NCI-H82 treated with DMSO at 0.1 percent for 48 hours (cell line): ENCODE results near the gene NUP153.
"Not testable (repeated sequence)": the region's sequence is repeated elsewhere in the genome, so short reads cannot be mapped to it uniquely, and the experiment has no call there.

Experiments
- DNase-seq: peaks from one replicate; lab custom pipeline; 2025; ENCODE audit not compliant: unreplicated experiment; lab: John Stamatoyannopoulos, UW

NUP153 gene

DNA sequence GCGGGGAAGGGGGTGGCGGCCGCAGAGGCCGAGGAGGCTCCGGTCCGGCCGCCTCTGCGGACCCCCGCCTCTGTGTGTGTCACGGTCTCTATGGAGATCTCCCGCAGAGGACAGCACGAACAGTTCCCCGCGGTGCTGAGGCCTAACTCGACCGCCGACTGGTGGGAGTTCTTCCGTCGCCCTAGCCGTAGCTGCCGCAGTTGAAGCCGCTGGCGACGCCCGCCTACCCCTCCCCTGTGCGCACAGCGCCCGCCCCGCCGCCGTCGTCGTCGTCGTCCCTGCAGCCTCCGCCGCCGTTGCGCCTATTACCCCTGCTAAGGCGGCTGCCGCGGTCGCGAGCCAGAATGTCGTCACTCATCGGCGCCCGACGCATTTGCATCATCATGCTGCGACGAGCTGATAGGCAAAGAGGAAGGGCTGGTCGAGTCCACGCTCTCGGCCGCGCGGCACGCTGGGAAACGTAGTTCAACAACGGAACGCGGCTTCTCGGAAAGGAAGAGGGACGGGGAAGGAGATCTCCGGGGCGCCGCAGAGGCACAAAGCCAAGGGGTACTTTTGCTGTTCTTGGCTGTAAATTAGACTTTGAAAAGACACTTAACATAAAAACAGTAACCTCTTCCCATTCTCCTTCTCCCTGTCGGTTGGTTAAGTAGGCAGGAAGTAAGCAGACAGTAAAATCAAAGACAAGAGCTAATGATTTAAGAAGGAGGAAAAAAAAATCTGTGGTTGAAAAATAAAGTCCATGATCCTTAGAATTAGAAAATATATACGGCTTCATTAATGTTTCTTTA is at the start of gene NUP153:
Gene NUP153, minus strand, starts transcription at position 346 of the 791 bp plus-strand sequence. CDS start 538 bp downstream, outside the sequence.
- peak; percentile 91 for DNase-seq

- no peak for DNase-seq
Observed at GRCh38 chr6:17754254-17754653, 47.5 kb upstream of the NUP153 start.

DNA sequence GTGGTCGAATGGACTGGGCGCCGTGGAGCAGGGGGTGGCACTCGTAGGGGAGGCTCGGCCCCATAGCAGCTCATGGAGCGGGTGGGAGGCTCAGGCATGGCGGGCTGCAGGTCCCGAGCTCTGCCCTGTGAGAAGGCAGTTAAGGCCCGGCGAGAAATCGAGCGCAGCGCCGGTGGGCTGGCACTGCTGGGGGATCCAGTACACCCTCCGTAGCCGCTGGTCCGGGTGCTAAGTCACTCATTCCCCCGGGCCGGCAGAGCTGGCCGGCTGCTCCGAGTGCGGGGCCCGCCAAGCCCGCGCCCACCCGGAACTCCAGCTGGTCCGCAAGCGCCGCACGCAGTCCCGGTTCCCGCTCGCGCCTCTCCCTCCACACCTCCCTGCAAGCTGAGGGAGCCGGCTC is 38.6 kb upstream of the NUP153 start:
- not testable (repeated sequence) for DNase-seq

GRCh38 chr6:17744757-17745308 is 38.1 kb upstream of the NUP153 start:
- not testable (repeated sequence) for DNase-seq

DNA sequence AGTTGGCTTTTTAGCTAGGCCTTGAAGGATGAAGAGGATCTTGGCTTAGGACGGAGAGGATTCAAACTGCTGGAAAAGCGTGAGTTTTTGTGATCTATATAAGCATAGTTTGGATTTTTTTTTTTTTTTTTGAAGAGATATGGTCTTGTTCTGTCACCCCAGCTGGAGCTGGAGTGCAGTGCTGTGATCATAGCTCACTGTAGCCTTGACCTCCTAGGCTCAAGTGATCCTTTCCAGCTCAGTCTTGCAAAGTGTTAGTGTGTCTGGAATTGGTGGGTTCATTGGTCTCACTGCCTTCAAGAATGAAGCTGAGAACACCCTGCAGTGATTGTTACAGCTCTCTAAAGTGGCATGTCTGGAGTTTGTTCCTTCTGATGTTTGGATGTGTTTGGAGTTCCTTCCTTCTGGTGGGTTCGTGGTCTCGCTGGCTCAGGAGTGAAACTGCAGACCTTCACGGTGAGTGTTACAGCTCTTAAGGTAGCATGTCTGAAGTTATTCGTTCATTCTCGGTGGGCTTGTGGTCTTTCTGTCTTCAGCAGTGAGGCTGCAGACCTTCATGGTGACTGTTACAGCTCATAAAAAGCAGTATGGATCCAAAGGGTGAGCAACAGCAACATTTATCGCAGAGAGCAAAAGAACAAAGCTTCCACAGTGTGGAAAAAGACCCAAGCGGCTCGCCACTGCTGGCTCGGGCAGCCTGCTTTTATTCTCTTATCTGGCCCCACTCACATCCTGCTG is 37.5 kb upstream of the NUP153 start:
- DNase-seq, result no peak

- DNase-seq, result no peak
Observed at GRCh38 chr6:17741507-17741906, 34.8 kb upstream of the NUP153 start.

GRCh38 chr6:17740559-17741220 is 34.0 kb upstream of the NUP153 start:
- DNase-seq, result no peak

DNA sequence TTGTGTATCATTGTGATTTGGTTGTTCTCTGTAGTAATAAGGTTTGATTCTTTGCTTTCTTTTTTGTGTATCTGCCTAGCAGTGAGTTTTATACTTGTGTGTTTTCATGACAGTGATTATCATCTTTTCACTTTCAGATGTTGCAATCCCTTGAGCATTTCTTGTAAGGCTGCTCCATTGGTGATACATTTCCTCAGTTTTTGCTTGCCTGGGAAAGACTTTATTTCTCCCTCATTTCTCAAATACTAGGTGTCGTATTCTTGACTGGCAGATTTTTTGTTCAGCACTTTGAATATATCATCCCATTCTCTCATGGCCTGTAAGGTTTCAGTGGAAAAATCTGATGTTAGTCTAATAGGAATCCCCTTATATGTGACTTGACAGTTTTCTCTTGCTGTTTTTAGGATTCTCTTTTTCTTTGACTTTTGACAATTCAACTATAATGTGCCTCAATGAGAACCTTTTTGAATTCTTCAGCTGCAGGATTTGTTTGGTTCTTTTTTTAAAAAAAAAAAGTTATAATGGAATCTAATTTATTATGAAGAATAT is 31.1 kb upstream of the NUP153 start:
- DNase-seq, result no peak

GRCh38 chr6:17735311-17735710 is 28.6 kb upstream of the NUP153 start:
- not testable (repeated sequence) for DNase-seq

GRCh38 chr6:17730078-17730704 is 23.5 kb upstream of the NUP153 start:
- no peak for DNase-seq

- no peak for DNase-seq
Observed at GRCh38 chr6:17729223-17730077, 22.7 kb upstream of the NUP153 start.

- DNase-seq, result no peak
Observed at GRCh38 chr6:17728551-17729222, 22.0 kb upstream of the NUP153 start.

DNA sequence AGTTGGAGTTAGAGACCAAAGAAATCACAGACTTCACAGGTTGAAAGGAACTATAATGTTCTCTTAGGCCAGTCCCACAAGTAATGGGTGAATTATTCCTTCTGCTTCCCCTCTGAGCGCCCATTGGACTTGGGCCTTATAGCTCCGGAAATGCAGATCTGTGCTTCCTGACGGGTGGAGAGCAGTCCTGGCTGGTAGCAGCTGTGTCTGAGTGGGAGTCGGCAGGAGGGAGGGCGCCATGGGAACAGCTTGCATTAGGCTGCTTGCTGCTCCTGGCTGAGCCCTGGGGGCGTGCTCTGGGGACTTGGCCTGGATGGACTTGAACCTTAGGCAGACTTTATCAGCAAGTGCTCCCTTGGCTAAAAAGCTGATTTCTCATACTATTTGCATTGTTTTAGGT is 18.4 kb upstream of the NUP153 start:
- peak; percentile 79 for DNase-seq

- DNase-seq, result no peak
Observed at GRCh38 chr6:17724341-17724740, 17.6 kb upstream of the NUP153 start.

DNA sequence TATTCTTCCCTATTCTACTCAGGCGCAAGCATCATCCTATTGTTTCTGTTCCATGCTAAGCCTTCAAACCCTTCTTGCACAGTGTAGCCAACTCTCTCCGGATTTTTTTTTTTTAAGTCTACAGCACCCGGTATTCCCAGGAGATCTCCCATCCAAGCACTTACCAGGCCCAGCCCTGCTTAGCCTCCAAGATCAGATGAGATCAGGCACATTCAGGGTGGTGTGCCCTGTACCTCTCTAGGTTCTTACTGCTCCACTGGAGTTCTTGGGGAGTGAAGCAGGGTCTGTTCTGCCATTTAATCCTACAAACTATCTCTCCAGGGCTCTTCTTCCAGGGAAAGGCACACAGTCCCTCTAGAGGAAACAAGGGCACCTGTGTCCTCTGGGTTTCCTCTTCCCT is 14.9 kb upstream of the NUP153 start:
- no peak for DNase-seq

- no peak for DNase-seq
Observed at GRCh38 chr6:17719323-17720041, 12.8 kb upstream of the NUP153 start.

GRCh38 chr6:17716221-17716620 is 9.5 kb upstream of the NUP153 start:
- DNase-seq, result no peak
